HG03520 (cell line): ENCODE measurements around the gene IMPDH2.
A peak's percentile ranks its signal among the peaks of the same experiment; 100 is the strongest.

Experiments used
- ATAC-seq: cut with Tn5 transposase; IDR thresholded peaks from one replicate; pipeline ENCODE4 v1.9.1; 2021; ENCODE audit warnings: mild to moderate bottlenecking, moderate library complexity; ENCODE audit not compliant: unreplicated experiment

The IMPDH2 gene

GRCh38 chr3:49028673-49029562, at the start of gene IMPDH2:
Gene IMPDH2 (minus strand): TSS chr3:49029398. CDS start chr3:49029350, 48 bp downstream.
- ATAC-seq, result peak; percentile 80

DNA sequence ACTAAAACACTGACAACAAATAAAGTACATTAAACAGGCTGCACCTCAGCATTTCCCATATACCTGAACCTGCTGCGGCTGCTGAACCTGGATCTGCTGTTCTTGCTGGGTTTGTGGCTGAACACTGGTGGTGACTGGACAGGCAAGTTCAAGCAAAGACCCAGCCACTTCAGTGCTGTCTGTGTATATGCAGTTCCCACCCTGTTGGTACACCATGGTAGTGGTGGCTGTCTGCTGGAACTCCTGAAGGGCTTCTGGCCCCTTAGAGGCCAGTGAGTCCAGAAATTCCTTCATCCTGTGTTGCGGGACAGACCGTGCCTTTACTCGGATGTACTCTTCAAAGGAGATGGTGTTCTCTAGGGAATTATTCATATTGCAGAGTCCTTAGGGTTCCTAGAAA, 47.4 kb upstream of the IMPDH2 start:
- no peak for ATAC-seq

DNA sequence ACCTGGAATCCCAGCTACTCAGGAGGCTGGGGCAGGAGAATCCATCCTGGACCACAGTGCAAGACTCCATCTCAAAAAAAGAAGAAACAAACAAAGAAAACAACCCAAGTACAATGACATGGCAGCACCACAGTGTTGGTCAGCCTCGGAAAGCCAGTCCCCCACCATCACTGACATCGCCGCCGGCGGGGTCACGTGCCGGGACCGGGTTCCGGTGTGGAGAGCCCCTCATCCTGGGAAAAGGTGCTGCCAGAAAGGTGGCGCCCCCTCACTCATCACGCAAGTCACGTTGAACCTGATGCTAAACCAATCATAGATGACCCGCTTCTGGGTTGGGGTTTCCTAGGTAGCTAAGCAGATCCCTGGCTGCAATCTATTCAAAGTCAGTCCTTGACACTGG, 46.9 kb upstream of the IMPDH2 start:
- ATAC-seq, result no peak

DNA sequence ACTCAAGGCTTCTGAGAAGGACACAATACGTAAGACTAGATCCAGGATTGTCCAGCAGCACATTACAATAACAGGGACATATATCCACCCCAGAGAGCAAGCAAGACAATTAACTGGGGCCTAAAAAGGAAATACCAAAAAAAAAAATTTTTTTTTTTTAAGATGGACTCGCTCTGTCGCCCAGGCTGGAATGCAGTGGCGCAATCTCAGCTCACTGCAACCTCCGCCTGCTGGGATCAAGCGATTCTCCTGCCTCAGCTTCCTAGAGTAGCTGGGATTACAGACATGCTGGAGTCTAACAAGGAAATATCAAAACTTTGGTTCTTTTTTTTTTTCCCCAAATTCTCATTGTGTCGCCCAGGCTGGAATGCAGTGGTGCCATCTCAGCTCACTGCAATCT, 28.8 kb upstream of the IMPDH2 start:
- no peak for ATAC-seq

GRCh38 chr3:49057268-49057667, 28.1 kb upstream of the IMPDH2 start:
- no peak for ATAC-seq

DNA sequence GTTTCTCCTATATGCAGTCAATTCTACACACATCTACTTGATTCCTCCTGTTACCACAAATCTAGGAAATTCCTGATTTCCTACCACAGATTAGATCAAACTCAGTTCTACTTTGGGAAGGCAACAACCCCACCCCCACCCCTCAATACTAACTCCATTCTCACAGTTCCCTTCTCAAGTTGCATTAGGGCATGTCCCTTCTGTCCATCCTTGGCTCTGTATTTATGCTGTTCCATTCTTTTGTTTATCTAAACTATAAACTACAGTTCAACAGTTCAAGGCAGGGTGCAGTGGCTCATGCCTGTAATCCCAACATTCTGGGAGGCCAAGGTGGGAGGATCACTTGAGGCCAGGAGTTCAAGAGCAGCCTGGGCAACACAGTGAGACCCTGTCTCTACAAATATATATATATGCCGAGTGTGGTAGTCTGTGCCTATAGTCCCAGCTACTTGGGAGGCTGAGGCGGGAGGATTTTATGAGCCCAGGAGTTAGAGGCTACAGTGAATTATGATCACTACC, 25.2 kb upstream of the IMPDH2 start:
- no peak for ATAC-seq

- ATAC-seq, result no peak
These were observed 24.3 kb upstream of the IMPDH2 start for GRCh38 chr3:49053543-49053942.

DNA sequence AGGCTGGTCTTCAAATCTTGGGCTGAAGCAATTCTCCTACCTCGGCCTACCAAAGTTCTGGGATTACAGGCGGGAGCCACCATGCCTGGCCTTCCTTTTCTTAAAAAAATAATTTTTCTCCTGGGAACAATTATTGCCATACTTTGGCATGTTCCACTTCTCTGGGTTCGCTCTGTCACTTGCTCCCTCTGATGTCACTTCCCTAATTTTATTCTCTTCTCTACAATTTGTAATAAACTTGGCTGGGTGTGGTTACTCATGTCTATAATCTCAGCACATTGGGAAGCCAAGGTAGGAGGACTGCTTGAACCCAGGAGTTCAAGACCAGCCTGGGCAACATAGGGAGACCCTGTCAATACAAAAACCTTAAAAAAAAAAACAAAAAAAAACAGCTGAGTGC, 6.1 kb upstream of the IMPDH2 start:
- ATAC-seq, result no peak

GRCh38 chr3:49034650-49035049, 5.5 kb upstream of the IMPDH2 start:
- ATAC-seq, result no peak

GRCh38 chr3:49032646-49033304, 3.6 kb upstream of the IMPDH2 start:
- ATAC-seq, result no peak

GRCh38 chr3:49030321-49030720, 1.1 kb upstream of the IMPDH2 start:
- ATAC-seq, result no peak

- ATAC-seq, result no peak
These were observed 326 bp upstream of the IMPDH2 start for GRCh38 chr3:49029563-49029884.

GRCh38 chr3:49028298-49028672, 913 bp downstream of the IMPDH2 start:
- no peak for ATAC-seq

GRCh38 chr3:49027634-49028033, 1.6 kb downstream of the IMPDH2 start:
- ATAC-seq, result no peak

DNA sequence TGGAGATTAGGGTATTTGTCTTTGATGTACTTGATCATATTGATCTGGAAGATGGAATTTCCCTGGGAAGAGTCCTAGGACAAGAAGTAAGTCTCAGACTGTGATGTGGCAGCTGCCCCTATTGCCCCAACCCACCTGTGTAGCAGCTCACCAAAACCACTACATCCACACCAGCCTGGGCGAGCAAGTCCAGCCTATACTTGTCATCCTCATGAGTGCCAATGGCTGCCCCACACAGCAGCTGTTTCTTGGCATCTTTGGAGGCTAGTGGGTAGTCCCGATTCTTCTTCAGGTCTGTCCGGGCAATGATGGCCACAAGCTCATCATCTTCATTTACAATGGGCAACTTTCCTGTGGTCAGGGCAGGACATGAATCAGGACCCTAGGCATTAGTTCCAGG, 2.7 kb downstream of the IMPDH2 start:
- no peak for ATAC-seq

DNA sequence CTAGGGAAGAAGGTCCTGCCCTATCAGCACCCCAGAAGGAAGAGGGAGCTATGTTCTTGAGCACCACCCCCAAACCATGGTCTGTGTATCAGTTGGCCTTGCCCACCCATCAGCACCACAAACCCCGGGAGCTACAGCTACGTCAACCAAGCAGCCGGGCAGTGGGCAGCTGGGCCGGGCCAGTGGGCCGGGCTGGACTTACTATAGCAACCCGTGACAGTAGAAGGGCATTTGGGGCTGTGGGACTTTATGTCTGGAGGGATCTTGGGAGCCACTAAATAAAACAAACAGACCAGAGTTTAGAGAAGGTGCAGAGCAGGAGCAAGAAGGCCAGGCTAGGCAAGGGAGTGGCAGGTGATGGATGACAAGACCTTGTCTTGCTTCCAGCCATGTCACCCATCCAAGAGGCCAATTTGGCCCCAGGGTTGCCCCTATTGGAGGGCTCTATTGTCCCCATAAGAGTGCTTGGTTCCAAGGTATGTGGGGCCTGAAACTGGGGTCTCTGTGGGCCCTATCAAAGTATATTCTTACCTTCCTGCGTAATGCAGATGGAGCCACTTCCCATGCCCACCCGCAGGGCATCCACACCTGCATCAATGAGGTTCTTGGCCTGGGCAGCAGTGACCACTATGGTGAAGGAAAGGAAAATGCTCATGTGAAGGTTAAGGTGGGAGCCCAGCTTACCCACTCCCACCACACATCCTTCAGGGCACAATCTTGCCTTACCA, 3.2 kb downstream of the IMPDH2 start:
- ATAC-seq, result no peak

- ATAC-seq, result no peak
These were observed 4.0 kb downstream of the IMPDH2 start for GRCh38 chr3:49025005-49025792.

- no peak for ATAC-seq
These were observed 4.7 kb downstream of the IMPDH2 start for GRCh38 chr3:49024449-49024848.

DNA sequence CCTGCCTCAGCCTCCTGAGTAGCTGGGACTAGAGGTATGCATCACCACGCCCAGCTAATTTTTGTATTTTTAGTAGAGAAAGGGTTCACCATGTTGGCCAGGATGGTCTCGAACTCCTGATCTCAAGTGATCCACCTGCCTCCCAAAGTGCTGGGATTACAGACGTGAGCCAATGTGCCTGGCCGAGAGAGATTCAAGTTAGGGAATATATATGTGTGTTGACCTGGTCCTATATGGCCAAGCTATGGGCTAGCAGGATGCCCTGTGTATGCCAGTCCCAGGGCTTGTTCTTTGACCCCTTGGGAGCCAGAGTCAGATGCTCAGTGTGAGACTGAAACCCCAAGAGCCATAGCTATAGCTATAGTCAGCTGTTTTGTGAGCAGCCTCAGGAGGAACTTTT, 5.4 kb downstream of the IMPDH2 start:
- no peak for ATAC-seq

- no peak for ATAC-seq
These were observed 6.5 kb downstream of the IMPDH2 start for GRCh38 chr3:49022688-49023171.
